Measurements from ENCODE around the gene CAMK1D. TPM values are rescaled to one million over a fixed set of nuclear protein-coding genes. Genes with fewer than 3 reads are reported as not detected.

Gene CAMK1D
- total and polyA plus RNA-seq, 2 of the 8 experiments (the other 6 are each of a cell fraction or from before 2014, with no cell fraction given): 3.5 to 10.6 TPM

DNA sequence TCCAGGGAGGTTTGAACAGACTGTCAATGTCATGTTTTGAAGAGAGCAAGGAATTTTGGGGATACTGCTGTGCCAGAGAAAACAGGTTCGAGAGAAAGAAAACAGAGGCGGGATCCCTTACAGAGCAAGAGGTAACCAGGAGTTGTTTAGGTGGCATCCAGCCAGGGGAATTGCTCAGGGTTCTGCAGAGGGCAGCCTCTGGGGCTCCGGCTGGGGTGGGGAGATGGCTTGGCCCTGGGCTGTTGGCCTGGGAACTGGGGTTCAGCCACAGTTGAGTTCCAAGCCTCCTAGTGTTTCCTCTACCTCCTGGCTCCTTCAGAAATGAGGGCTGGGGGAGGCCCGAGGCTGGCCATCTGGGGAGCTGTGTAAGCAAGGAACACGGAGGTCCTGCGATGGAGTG, 68.0 kb downstream of the CAMK1D start:
- H2BK15ac ChIP-seq (ENCODE audit: low read length): no peak overlapping the region
- no peak overlapping the region for H3K4me2 ChIP-seq (ENCODE audit: insufficient read depth in 1 of 2, low read depth in 2 of 2, low read length in 2 of 2)
- H2BK120ac ChIP-seq (replicated peaks; ENCODE audit: low read depth, low read length): no peak overlapping the region
- no peak overlapping the region for H3K4me3 ChIP-seq (ENCODE audit: extremely low read depth in 1 of 4, insufficient read depth in 2 of 4, low read depth in 3 of 4, low read length in 4 of 4)
- POLR2A ChIA-PET (ENCODE audit: partially characterized antibody): no interaction called here
- no peak overlapping the region for H3K18ac ChIP-seq (ENCODE audit: extremely low read depth, low read length)
- no peak overlapping the region for H2AFZ ChIP-seq (ENCODE audit: low read length)
- no peaks in the 10 kb centered on the region for H3K9me3 ChIP-seq (ENCODE audit: insufficient read depth in 2 of 2, low read depth in 1 of 2, low read length in 1 of 2)
- no peak overlapping the region for H4K8ac ChIP-seq (ENCODE audit: extremely low read depth, insufficient read depth, low read length)
- H3K79me2 ChIP-seq (ENCODE audit: control insufficient read depth in 1 of 2, insufficient read depth in 2 of 2, low read length in 2 of 2): no peaks in the 10 kb centered on the region
- no peaks in the 10 kb centered on the region for H3K4me1 ChIP-seq (replicated peaks in 1 of 4; ENCODE audit: control insufficient read depth in 3 of 4, insufficient read depth in 4 of 4, low read length in 3 of 4)
- no peak overlapping the region for H2BK20ac ChIP-seq (ENCODE audit: low read length)
- no peak overlapping the region for H3K4ac ChIP-seq (replicated peaks; ENCODE audit: insufficient read length, low read depth, low read length)
- WGBS, 2 experiments (ENCODE audit: extremely low coverage in 1 of 2, insufficient coverage in 1 of 2, insufficient read length in 1 of 2, insufficient replicate concordance in 2 of 2, low coverage in 1 of 2, low lambda C conversion rate in 2 of 2, missing lambda C conversion rate in 1 of 2): 87% methylated on average over 6 of the region's 6 CpGs; no CpG with 5 or more reads in 1 of the 2 experiments
- H3K56ac ChIP-seq (replicated peaks; ENCODE audit: insufficient read length, low read depth, low read length): no peak overlapping the region
- no peaks in the 10 kb centered on the region for H4K20me1 ChIP-seq (replicated peaks in 1 of 2; ENCODE audit: control insufficient read depth in 1 of 2, insufficient read depth in 2 of 2, low read length in 2 of 2)
- H3K36me3 ChIP-seq (ENCODE audit: control insufficient read depth in 2 of 4, insufficient read depth in 4 of 4, low read length in 3 of 4): no peaks in the 10 kb centered on the region
- H2AK5ac ChIP-seq (ENCODE audit: low read depth, low read length): no peak overlapping the region
- CTCF ChIA-PET (ENCODE audit: partially characterized antibody): interaction anchor here (1.4 kb wide), 1 partner anchor 11 kb away, joined by 3 read pairs; no protein-coding TSS in a partner anchor
- no peaks in the 10 kb centered on the region; the same call in 1 of the 2 replicates for H3K79me1 ChIP-seq (ENCODE audit: low read depth, low read length)
- H3K27me3 ChIP-seq (replicated peaks in 1 of 4; ENCODE audit: control insufficient read depth in 3 of 4, extremely low read depth in 1 of 4, insufficient read depth in 3 of 4, low read length in 3 of 4): no peaks in the 10 kb centered on the region
- no peak overlapping the region for H2BK12ac ChIP-seq (ENCODE audit: low read depth, low read length)
- no peak overlapping the region for H3K23ac ChIP-seq (ENCODE audit: insufficient read length)
- no peak overlapping the region for H4K91ac ChIP-seq (replicated peaks; ENCODE audit: insufficient read length, low read length)
- peaks cover 2% of the 10 kb centered on the region; the same call in 1 of the 2 replicates for H3K23me2 ChIP-seq (ENCODE audit: low read depth, low read length)
- H3K27ac ChIP-seq (ENCODE audit: low read depth, low read length): no peak overlapping the region
- no peak overlapping the region for H3K9ac ChIP-seq (replicated peaks in 1 of 4; ENCODE audit: extremely low read depth in 1 of 4, low read depth in 3 of 4, low read length in 3 of 4)
- DNase-seq (ENCODE audit: low read depth in 1 of 2, low spot score in 2 of 2) (no peak), FAIRE-seq (no peak)
- H3K14ac ChIP-seq (ENCODE audit: insufficient read length): no peak overlapping the region
- H4K5ac ChIP-seq (ENCODE audit: insufficient read length, low read depth, low read length): no peak overlapping the region
- no peak overlapping the region for H2BK5ac ChIP-seq (ENCODE audit: low read depth, low read length)
- TF ChIP-seq SRF (IDR thresholded peaks at IDR 0.05; ENCODE audit: low read depth, low read length) (no peak), MAFK (IDR thresholded peaks at IDR 0.05; ENCODE audit: low read depth, low read length) (no peak), CTBP2 (IDR thresholded peaks at IDR 0.05; ENCODE audit: borderline replicate concordance, insufficient read depth, insufficient read length, low read length) (no peak), NRF1 (IDR thresholded peaks at IDR 0.05; ENCODE audit: low read depth, low read length) (no peak), YY1 (IDR thresholded peaks at IDR 0.05; ENCODE audit: low read depth, low read length) (no peak), SAP30 (IDR thresholded peaks at IDR 0.05; ENCODE audit: insufficient read depth, insufficient replicate concordance, low read length) (no peak), BCL11A (IDR thresholded peaks at IDR 0.05; ENCODE audit: low read depth in 2 of 2, low read length in 2 of 2) (no peak), TEAD4 (IDR thresholded peaks at IDR 0.05; ENCODE audit: low read depth, low read length) (no peak)
- TF ChIP-seq, protein P1, sequence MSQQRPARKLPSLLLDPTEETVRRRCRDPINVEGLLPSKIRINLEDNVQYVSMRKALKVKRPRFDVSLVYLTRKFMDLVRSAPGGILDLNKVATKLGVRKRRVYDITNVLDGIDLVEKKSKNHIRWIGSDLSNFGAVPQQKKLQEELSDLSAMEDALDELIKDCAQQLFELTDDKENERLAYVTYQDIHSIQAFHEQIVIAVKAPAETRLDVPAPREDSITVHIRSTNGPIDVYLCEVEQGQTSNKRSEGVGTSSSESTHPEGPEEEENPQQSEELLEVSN (IDR thresholded peaks at IDR 0.05): no peak
- TF ChIP-seq, protein P2, sequence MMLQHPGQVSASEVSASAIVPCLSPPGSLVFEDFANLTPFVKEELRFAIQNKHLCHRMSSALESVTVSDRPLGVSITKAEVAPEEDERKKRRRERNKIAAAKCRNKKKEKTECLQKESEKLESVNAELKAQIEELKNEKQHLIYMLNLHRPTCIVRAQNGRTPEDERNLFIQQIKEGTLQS (IDR thresholded peaks at IDR 0.05; ENCODE audit: insufficient read depth, low read depth, low read length): no peak
- TF ChIP-seq, protein P3, sequence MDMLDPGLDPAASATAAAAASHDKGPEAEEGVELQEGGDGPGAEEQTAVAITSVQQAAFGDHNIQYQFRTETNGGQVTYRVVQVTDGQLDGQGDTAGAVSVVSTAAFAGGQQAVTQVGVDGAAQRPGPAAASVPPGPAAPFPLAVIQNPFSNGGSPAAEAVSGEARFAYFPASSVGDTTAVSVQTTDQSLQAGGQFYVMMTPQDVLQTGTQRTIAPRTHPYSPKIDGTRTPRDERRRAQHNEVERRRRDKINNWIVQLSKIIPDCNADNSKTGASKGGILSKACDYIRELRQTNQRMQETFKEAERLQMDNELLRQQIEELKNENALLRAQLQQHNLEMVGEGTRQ (IDR thresholded peaks at IDR 0.05; ENCODE audit: low read length): no peak

Measured in H1 (cell line).